ENCODE data around the gene CCDC12.

CCDC12 gene

GRCh38 chr3:47015151-47015550, 38.6 kb upstream of the CCDC12 start:
- TF ChIP-seq CTCF (IDR thresholded peaks at IDR 0.05; ENCODE audit: insufficient read depth, low read length, poor library complexity, severe bottlenecking): no peak
- TF ChIP-seq EZH2phosphoT487 (conservative IDR thresholded peaks at IDR 0.05; ENCODE audit: low read length): no peak
- Histone ChIP-seq H3K79me2 (ENCODE audit: insufficient read depth, low read length) (no peaks in the 10 kb centered on the region), H3K9me3 (ENCODE audit: insufficient read depth, low read length) (no peaks in the 10 kb centered on the region), H2AFZ (ENCODE audit: low read depth, low read length, severe bottlenecking) (no peak overlapping the region), H3K9me2 (replicated peaks; ENCODE audit: insufficient read depth, low read length) (no peaks in the 10 kb centered on the region), H3K36me3 (ENCODE audit: low read length) (peaks cover 5% of the 10 kb centered on the region; the same call in 1 of the 2 replicates), H3K4me2 (ENCODE audit: low read depth, low read length, poor library complexity, severe bottlenecking) (no peak overlapping the region), H3K4me3 (ENCODE audit: insufficient read depth, low read length, poor library complexity, severe bottlenecking) (no peak overlapping the region), H3K27me3 (ENCODE audit: low read length) (no peaks in the 10 kb centered on the region), H3F3A (ENCODE audit: insufficient read depth) (peaks cover 9% of the 10 kb centered on the region), H4K20me1 (ENCODE audit: low read depth, low read length) (no peaks in the 10 kb centered on the region), H3K9ac (ENCODE audit: low read length) (no peak overlapping the region), H3K27ac (ENCODE audit: low read depth, low read length) (no peak overlapping the region)

GRCh38 chr3:47014036-47014435, 37.5 kb upstream of the CCDC12 start:
- H4K20me1 ChIP-seq (ENCODE audit: low read depth, low read length): no peaks in the 10 kb centered on the region
- H3K9me3 ChIP-seq (ENCODE audit: insufficient read depth, low read length): no peaks in the 10 kb centered on the region
- H3K4me3 ChIP-seq (ENCODE audit: insufficient read depth, low read length, poor library complexity, severe bottlenecking): no peak overlapping the region
- no peak overlapping the region for H3K4me2 ChIP-seq (ENCODE audit: low read depth, low read length, poor library complexity, severe bottlenecking)
- H3K36me3 ChIP-seq (ENCODE audit: low read length): peaks cover 5% of the 10 kb centered on the region; the same call in 1 of the 2 replicates
- H3K27me3 ChIP-seq (ENCODE audit: low read length): no peaks in the 10 kb centered on the region
- no peak overlapping the region for H3K9ac ChIP-seq (ENCODE audit: low read length)
- H3K9me2 ChIP-seq (replicated peaks; ENCODE audit: insufficient read depth, low read length): no peaks in the 10 kb centered on the region
- no peak for TF ChIP-seq EZH2phosphoT487 (conservative IDR thresholded peaks at IDR 0.05; ENCODE audit: low read length)
- no peak for TF ChIP-seq CTCF (IDR thresholded peaks at IDR 0.05; ENCODE audit: insufficient read depth, low read length, poor library complexity, severe bottlenecking)
- no peaks in the 10 kb centered on the region for H3K79me2 ChIP-seq (ENCODE audit: insufficient read depth, low read length)
- no peak overlapping the region for H2AFZ ChIP-seq (ENCODE audit: low read depth, low read length, severe bottlenecking)
- H3K27ac ChIP-seq (ENCODE audit: low read depth, low read length): no peak overlapping the region
- H3F3A ChIP-seq (ENCODE audit: insufficient read depth): peaks cover 9% of the 10 kb centered on the region

- Histone ChIP-seq H3K27me3 (ENCODE audit: low read length) (no peaks in the 10 kb centered on the region), H3K4me3 (ENCODE audit: insufficient read depth, low read length, poor library complexity, severe bottlenecking) (no peak overlapping the region), H3K9me3 (ENCODE audit: insufficient read depth, low read length) (no peaks in the 10 kb centered on the region), H3K9me2 (replicated peaks; ENCODE audit: insufficient read depth, low read length) (no peaks in the 10 kb centered on the region), H3K9ac (ENCODE audit: low read length) (no peak overlapping the region), H3K36me3 (ENCODE audit: low read length) (peaks cover 5% of the 10 kb centered on the region; the same call in 1 of the 2 replicates), H3K27ac (ENCODE audit: low read depth, low read length) (no peak overlapping the region), H3F3A (ENCODE audit: insufficient read depth) (peaks cover 9% of the 10 kb centered on the region), H2AFZ (ENCODE audit: low read depth, low read length, severe bottlenecking) (no peak overlapping the region), H4K20me1 (ENCODE audit: low read depth, low read length) (no peaks in the 10 kb centered on the region), H3K79me2 (ENCODE audit: insufficient read depth, low read length) (no peaks in the 10 kb centered on the region), H3K4me2 (ENCODE audit: low read depth, low read length, poor library complexity, severe bottlenecking) (no peak overlapping the region)
- TF ChIP-seq CTCF (IDR thresholded peaks at IDR 0.05; ENCODE audit: insufficient read depth, low read length, poor library complexity, severe bottlenecking) (no peak), EZH2phosphoT487 (conservative IDR thresholded peaks at IDR 0.05; ENCODE audit: low read length) (no peak)
These were observed 36.7 kb upstream of the CCDC12 start for GRCh38 chr3:47013231-47013630.

Data from SU-DHL-6 (cell line).